HepG2 (cell line): ENCODE data around the gene ZNF829. TPM values are rescaled to one million over a fixed set of nuclear protein-coding genes. Genes with fewer than 3 reads are reported as not detected.

Source experiments
- AHDC1 ChIP-seq: sonication (generic); formaldehyde crosslinking; IDR thresholded peaks from 2 replicates; pipeline ENCODE4 v1.5.1; 2020; ENCODE audit warnings: mild to moderate bottlenecking, missing genetic modification reagents, borderline replicate concordance
- CERS6 ChIP-seq: sonication (generic); formaldehyde crosslinking; IDR thresholded peaks from 2 replicates; pipeline ENCODE4 v1.5.0; 2020; ENCODE audit warnings: missing genetic modification reagents
- FUBP1 ChIP-seq: sonication (generic); formaldehyde crosslinking; IDR thresholded peaks from 2 replicates; pipeline ENCODE4 v1.5.1; 2020; ENCODE audit warnings: missing genetic modification reagents, mild to moderate bottlenecking, borderline replicate concordance
- SAFB2 ChIP-seq: sonication (generic); formaldehyde crosslinking; IDR thresholded peaks from 2 replicates; pipeline ENCODE4 v1.5.1; 2020; ENCODE audit warnings: missing genetic modification reagents, low read depth, mild to moderate bottlenecking, borderline replicate concordance
- SALL2 ChIP-seq: sonication (generic); formaldehyde crosslinking; IDR thresholded peaks from 2 replicates; pipeline ENCODE4 v1.8.1; 2023; ENCODE audit warnings: mild to moderate bottlenecking, missing genetic modification reagents, inconsistent platforms
- SRSF9 ChIP-seq: fragments of 200-400 bp; formaldehyde crosslinking; IDR thresholded peaks from 2 replicates; pipeline ENCODE4 v1.6.1; 2018; ENCODE audit warnings: borderline replicate concordance, mild to moderate bottlenecking, low read depth, low read length; ENCODE audit not compliant: insufficient read depth, poor library complexity, severe bottlenecking
- ZNF143 ChIP-seq: sonication (generic); formaldehyde crosslinking; IDR thresholded peaks from 2 replicates; pipeline ENCODE4 v1.4.0; 2020; ENCODE audit warnings: missing genetic modification reagents
- ZNF501 ChIP-seq: sonication (generic); formaldehyde crosslinking; IDR thresholded peaks from 2 replicates; pipeline ENCODE4 v1.5.1; 2020; ENCODE audit warnings: mild to moderate bottlenecking, moderate library complexity, missing genetic modification reagents
- polyA plus RNA-seq, 8 experiments: library from polyadenylated mRNA; depleted of rRNA in 3 of 8; stranded (reverse) in 7 of 8; unstranded in 1 of 8; fragments of >200 nt; fragmentation: Illumina TruSeq in 4 of 8; extraction: Trizol in 4 of 8; gene quantifications; 2 replicates each; pipeline versions ENCODE4 v1.2.1 to v1.2.3, GENCODE V29; 2011 to 2016; ENCODE audit warnings: low read depth in 4 of 8, missing spikeins in 1 of 8, mixed read lengths in 1 of 8; ENCODE audit not compliant: insufficient read depth in 1 of 8
- total RNA-seq, 5 experiments: library from RNA; depleted of rRNA; stranded (reverse); fragments of >200 nt; fragmentation: Illumina TruSeq; extraction: Trizol; gene quantifications; 2 replicates each; pipeline ENCODE4 v1.2.3, GENCODE V29; 2016; ENCODE audit warnings: low read depth in 1 of 5
- TF ChIP-seq, protein P1 (sequence below): sonication (generic); formaldehyde crosslinking; IDR thresholded peaks from 2 replicates; pipeline ENCODE4 v1.4.0; 2020; ENCODE audit warnings: missing genetic modification reagents
- TF ChIP-seq, protein P2 (sequence below), 2 experiments: sonication (generic) in 1 of 2; formaldehyde crosslinking in 1 of 2; IDR thresholded peaks; 2 replicates each; pipeline versions ENCODE4 v1.6.1 to v1.9.0; 2014 to 2022; ENCODE audit warnings: antibody characterized with exemption in 1 of 2, borderline replicate concordance in 1 of 2, inconsistent platforms in 1 of 2, low read depth in 1 of 2, missing genetic modification reagents in 1 of 2

Gene ZNF829
- total and polyA plus RNA-seq, 2 of the 13 experiments (the other 11 are each of a cell fraction or from before 2014, with no cell fraction given), result 0.15 to 0.86 TPM

- no peak for TF ChIP-seq SAFB2
- TF ChIP-seq, protein P1, sequence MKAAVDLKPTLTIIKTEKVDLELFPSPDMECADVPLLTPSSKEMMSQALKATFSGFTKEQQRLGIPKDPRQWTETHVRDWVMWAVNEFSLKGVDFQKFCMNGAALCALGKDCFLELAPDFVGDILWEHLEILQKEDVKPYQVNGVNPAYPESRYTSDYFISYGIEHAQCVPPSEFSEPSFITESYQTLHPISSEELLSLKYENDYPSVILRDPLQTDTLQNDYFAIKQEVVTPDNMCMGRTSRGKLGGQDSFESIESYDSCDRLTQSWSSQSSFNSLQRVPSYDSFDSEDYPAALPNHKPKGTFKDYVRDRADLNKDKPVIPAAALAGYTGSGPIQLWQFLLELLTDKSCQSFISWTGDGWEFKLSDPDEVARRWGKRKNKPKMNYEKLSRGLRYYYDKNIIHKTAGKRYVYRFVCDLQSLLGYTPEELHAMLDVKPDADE (CRISPR knock-in tag), result no peak
- no peak; the same call in 1 of the 2 replicates for TF ChIP-seq SALL2 (CRISPR knock-in tag)
- peak; percentile 54 for TF ChIP-seq ZNF501 (CRISPR knock-in tag)
- TF ChIP-seq AHDC1, result 0 out of 2 replicates have a peak, but pooled peaks have one; percentile 2
- no peak for TF ChIP-seq FUBP1 (CRISPR knock-in tag)
- TF ChIP-seq, protein P2, sequence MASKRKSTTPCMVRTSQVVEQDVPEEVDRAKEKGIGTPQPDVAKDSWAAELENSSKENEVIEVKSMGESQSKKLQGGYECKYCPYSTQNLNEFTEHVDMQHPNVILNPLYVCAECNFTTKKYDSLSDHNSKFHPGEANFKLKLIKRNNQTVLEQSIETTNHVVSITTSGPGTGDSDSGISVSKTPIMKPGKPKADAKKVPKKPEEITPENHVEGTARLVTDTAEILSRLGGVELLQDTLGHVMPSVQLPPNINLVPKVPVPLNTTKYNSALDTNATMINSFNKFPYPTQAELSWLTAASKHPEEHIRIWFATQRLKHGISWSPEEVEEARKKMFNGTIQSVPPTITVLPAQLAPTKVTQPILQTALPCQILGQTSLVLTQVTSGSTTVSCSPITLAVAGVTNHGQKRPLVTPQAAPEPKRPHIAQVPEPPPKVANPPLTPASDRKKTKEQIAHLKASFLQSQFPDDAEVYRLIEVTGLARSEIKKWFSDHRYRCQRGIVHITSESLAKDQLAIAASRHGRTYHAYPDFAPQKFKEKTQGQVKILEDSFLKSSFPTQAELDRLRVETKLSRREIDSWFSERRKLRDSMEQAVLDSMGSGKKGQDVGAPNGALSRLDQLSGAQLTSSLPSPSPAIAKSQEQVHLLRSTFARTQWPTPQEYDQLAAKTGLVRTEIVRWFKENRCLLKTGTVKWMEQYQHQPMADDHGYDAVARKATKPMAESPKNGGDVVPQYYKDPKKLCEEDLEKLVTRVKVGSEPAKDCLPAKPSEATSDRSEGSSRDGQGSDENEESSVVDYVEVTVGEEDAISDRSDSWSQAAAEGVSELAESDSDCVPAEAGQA (IDR thresholded peaks at IDR 0.05; ENCODE audit: low read depth), result no peak
- TF ChIP-seq, protein P2 (CRISPR knock-in tag; IDR thresholded peaks at IDR 0.05; ENCODE audit: borderline replicate concordance), result peak; percentile 27; the same call in 1 of the 2 replicates
- no peak for TF ChIP-seq SRSF9
- peak; percentile 86 for TF ChIP-seq ZNF143
- no peak for TF ChIP-seq CERS6 (CRISPR knock-in tag)
Measured at GRCh38 chr19:36849701-36850558, 66.2 kb downstream of the ZNF829 start (continued).
